HG03342 (cell line): ENCODE data around the gene ACOX3.
A peak's percentile ranks its signal among the peaks of the same experiment; 100 is the strongest.
"Not testable (repeated sequence)": the region's sequence is repeated elsewhere in the genome, so short reads cannot be mapped to it uniquely, and the experiment has no call there.

Experiments used
- ATAC-seq: cut with Tn5 transposase; IDR thresholded peaks from one replicate; pipeline ENCODE4 v1.9.1; 2021; ENCODE audit warnings: mild to moderate bottlenecking, moderate library complexity; ENCODE audit not compliant: unreplicated experiment

The ACOX3 gene

GRCh38 chr4:8440492-8441311, at the start of gene ACOX3, which contains the start of gene TRMT44:
ACOX3 (minus strand) TSS chr4:8440723; CDS start chr4:8416521, 24,202 bp downstream.
TRMT44 (plus strand) TSS chr4:8440777; CDS start chr4:8440823, 46 bp downstream.
- ATAC-seq: peak; percentile 83

DNA sequence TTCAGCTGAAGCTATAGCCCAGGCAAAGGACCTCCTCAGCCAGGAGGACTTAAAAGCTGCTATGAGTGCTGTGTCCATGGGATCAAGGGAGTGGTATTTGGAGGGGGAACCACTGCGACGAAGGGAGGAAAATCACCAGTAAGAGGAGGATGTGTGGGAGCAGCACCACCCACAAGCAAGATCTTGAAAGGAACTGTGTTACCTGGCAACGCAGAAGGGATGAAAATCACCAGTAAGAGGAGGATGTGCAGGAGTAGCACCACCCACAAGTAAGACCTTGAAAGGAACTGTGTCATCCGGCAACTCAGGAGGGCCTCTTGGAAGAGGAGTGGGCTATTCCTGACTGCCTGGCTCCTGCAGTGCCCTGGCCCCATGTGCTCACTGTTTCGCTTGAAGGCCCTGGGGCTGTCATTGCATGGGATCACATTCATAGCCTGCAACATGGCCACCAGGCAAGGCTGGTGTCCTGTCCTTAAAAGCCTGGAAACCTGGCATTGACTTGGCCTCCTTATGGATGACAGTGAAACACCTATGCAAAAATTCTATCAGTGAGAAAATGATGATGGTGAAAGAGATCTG, 48.4 kb upstream of the ACOX3 start:
- ATAC-seq: no peak

- ATAC-seq: not testable (repeated sequence)
Observed at GRCh38 chr4:8486643-8487042, 46.1 kb upstream of the ACOX3 start.

- no peak for ATAC-seq
Observed at GRCh38 chr4:8480221-8480620, 39.7 kb upstream of the ACOX3 start.

DNA sequence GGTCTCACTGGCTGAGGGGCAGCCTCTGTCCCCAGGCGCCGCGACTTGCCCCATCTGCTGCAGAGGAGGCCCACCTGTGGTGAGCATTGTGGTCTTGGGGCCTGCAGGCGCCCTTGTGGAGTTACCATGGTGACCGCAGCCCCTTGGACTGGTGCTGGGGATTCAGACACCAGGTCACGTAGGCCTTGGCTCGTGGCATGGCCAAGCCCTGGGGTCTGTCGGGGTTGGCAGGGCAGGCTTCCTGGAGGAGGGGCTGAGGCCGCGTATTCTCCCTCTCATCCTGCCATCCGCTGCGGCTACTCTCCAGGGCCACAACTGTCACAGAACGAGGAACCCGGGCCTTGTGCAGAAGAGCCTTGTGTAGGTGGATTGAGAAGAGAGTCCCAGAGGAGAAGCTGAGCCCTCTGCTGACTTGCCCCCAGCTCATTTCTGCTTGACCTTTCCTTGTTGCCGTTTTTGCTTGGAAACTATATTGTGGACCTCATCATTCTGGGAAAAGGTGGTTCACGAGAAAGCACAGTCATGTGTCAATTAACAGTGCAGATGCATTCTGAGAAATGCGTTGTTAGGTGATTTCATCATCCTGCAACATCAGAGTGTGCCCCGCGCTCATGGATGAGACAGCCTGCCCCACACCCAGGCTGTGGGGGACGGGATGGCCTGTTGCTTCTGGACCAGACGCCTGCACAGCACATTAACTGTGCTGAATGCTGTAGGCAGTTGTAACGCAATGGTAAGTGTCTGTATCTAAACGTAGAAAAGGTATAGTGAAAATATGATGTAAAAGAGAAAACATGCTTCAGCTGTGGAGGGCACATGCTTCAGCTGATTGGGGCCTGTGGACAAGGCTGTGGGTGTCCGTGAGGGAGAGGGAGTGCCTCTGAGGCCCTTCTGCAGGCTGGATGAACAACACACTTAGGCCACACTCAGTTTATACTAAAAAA, 38.5 kb upstream of the ACOX3 start:
- no peak for ATAC-seq

- no peak for ATAC-seq
Observed at GRCh38 chr4:8478371-8478770, 37.8 kb upstream of the ACOX3 start.

DNA sequence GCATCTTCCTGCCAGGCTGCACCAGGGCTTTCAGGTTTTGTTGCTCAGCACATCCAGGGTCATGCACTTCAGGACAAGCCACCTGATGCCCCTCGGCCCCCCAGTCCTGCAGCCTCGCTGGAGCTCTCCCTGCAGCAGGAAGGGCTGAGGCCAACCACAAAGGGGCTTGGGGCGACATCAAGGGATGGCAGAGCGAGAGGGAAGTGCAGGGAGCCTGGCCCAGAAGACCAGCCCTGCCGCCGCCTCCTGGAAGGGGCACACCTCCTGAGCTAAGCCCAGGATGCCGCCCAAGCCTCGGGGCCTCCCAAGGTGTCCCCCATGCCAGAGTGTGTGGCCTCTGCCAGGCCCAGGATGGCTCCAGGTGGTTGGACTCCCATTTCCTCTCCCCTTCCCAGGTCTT, 37.2 kb upstream of the ACOX3 start:
- ATAC-seq: no peak

- no peak for ATAC-seq
Observed at GRCh38 chr4:8477095-8477635, 36.6 kb upstream of the ACOX3 start.

DNA sequence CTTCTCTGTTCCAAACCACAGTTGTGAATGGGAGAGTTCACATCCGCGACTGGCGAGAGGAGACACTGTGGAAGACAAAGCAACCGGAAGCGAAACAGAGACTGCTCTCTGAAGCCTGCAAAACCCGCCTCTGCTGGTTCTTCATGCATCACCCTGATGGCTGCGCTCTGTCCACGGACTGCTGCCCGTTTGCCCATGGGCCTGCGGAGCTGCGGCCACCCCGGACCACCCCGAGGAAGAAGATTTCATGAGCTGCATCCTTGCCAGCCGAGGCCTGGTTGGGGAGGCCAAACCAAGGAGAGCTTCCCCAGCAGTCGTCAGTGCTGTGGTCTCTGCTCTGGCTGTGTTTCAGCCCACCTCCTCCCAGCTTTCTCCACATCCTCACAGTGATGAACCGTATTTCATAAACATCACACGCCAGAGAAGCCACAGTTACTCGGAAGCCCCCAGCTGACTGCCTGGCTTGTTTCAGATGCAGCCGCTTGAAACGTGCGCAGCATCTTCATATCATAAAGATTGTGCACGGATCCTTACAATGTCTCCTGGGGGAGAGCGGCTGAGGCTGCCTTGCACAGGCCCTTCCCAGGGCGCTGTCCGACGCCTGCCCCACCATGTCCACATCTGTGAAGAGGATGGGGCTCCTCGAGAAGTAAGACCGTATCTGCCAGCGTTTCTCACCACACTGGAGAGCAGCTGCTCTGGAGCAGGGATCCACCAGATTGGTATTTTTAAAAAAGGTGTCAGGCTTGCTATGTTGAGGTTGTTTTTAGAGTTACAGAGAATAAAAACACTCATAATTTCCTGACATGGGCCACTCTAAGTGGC, 35.4 kb upstream of the ACOX3 start:
- no peak for ATAC-seq

- no peak for ATAC-seq
Observed at GRCh38 chr4:8474856-8475255, 34.3 kb upstream of the ACOX3 start.

DNA sequence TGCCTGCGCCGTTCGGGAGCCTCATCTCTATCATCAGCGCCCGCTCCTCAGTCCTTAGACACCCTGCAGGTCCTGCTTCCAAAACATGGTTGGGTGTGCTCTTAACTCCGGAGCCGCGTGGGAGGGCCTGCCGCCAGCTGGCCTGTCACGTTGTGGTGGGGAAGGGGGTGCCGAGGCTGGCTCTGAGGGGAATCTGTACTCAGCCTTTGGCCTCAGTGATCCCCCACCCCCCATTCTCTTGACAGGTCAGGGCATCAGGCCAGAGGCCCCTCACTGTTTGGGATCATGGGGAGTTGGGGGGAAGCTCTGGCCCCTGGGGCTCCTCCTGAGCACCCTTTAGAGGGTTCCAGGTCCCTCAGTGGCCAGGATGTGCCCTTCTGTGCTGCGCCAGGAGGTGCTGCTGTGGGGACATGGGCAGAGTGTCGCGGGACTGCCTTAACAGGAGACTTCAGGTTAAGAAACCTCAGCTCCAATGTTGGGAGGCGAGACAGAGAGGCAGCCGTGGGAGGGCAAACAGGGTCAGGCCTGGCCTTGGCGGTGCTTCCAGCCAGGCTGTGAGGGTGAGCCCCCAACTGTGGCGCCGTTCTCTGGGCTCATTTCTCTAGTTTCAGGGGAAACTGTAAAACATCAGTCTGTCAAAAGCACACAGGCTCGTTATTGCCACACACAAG, 33.5 kb upstream of the ACOX3 start:
- no peak for ATAC-seq

- ATAC-seq: no peak
Observed at GRCh38 chr4:8473198-8473919, 32.8 kb upstream of the ACOX3 start.

DNA sequence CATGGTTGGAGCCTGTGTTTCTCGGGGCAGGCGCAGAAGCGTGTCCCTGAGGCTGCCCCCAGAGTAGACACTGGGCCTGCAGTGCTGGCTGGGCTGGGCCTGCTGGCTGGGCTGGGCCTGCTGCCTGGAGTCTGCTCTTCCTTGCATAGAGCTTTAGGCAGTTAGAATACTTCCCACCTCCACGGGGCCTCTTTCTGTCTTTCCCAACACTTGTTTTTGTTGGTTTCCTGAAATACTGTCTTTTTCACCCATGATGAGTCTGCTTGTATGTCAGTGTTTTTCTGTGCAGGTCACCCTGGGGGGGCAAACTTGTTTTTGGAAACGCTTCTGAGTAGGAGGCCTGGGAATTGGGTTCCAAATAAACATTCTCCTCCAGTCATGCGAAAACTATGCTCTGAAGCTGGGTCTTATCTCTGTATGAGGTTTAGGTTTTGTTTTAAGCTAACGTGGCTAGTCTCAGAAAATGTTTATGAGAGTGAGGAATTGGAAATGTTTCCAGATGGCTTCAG, 32.2 kb upstream of the ACOX3 start:
- no peak for ATAC-seq

DNA sequence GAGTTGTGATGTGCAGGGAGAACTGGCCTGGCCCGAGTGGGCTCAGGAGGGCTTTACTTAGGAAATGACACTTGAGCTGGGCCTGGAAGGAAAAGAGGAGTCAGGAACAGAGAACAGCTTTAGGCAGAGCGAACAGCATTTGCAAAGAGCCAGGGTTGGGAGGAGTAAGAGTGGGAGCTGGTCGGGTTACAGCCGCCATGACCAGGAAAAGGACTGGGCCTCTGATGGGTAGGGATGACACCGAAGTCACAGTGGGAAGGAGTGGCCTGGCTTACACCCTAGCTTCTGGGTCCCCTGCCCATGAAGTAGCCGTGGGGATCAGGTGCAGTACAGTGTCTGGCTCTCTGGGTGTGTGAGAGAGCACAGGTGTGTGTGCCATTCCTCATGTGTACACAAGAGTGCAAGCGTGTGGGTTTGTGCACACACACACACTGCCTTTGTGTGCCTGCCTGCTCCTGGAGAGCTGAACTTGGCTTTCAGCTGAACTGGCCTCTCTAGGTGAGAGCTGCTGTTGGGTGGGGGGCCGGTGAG, 31.7 kb upstream of the ACOX3 start:
- no peak for ATAC-seq

DNA sequence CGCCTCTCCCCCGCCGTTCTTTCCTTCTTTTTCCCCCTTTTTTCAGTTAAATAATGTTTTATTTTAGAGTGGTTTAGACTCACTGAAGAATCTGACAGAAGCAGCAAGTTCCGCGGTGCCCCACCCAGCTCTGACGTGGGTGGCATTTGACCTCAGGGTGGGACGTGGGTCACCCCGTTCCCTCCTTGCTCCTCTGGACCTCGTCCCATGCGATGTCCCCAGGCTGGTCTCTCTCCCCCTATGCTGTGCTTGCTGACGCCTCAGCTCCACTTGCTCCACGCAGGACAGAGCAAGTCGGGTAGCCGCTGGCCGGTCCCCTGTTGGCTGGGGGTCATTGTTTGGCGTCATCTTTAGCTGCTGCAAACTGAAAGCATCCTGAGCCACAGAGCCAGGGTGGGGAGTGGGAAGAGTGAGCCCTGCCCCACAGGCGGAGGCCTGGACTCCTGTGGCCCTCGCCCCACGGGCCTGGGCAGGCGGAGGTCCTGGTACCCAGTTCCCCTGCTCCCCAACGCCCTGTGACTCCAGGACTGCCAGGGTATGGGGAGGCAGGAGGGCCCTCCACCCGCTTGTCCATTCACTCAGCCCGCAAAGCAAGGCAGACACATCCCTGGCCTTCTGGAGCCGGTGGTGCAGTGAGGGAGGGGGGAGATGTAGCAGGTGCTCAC, 30.8 kb upstream of the ACOX3 start:
- ATAC-seq: no peak

DNA sequence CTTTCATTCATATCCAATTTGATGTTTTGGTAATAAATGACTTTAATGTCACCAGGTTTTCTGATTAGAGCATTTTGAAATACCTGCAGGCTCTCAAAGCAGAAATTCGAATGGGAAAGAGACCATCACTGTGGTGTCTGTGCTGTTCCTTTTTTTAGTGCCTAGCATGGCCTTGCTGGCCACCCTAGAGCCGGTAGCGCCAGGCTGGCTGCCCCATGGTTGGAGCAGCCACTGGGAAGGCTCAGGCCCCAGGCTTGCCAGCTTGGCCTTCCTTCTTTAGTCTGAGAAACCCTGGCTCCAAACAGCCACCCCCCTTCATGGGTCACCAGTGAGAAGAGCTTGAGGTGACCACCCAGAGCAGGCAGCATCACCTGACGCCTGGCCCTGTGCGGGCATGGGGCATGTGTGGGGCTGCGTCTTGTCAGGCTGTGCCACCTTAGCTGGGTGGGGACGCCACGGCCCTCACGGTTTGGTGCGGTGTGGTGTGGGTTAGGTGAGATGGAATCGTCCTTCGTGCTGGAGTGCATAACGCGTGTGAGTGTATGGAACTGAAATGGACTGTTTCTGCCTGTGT, 30.0 kb upstream of the ACOX3 start:
- no peak for ATAC-seq

GRCh38 chr4:8469550-8469949, 29.0 kb upstream of the ACOX3 start:
- ATAC-seq: no peak
